Measurements from ENCODE around the gene PIGP. TPM values are rescaled to one million over a fixed set of nuclear protein-coding genes. Genes with fewer than 3 reads are reported as not detected.

The PIGP gene
- total and polyA plus RNA-seq, 9 of the 15 experiments (the other 6 are each of a cell fraction or from before 2014, with no cell fraction given): 18.3 to 122 (median 35.6) TPM

GRCh38 chr21:37072274-37072987 lies 440 bp downstream of the PIGP start (continued):
- TF ChIP-seq NKRF (IDR thresholded peaks at IDR 0.05; ENCODE audit: borderline replicate concordance) (no peak), NRF1 (conservative IDR thresholded peaks at IDR 0.05 in 1 of 2, IDR thresholded peaks at IDR 0.05 in 1 of 2) (no peak; a peak in 1 of 4 replicates), SNIP1 (IDR thresholded peaks at IDR 0.05; ENCODE audit: low read depth) (no peak), PRPF4 (IDR thresholded peaks at IDR 0.05; ENCODE audit: insufficient read depth, low read depth, low read length, poor library complexity, severe bottlenecking) (no peak), STAG1 (CRISPR knock-in tag; IDR thresholded peaks at IDR 0.05; ENCODE audit: borderline replicate concordance) (no peak), MYBL2 (IDR thresholded peaks at IDR 0.05; ENCODE audit: low read depth) (no peak), MYBL2 (CRISPR knock-in tag; IDR thresholded peaks at IDR 0.05; ENCODE audit: borderline replicate concordance) (no peak), SNRNP70 (optimal IDR thresholded peaks at IDR 0.05; ENCODE audit: low read depth, low read length) (no peak), CGGBP1 (CRISPR knock-in tag; IDR thresholded peaks at IDR 0.05) (0 out of 2 replicates have a peak, but pooled peaks have one; percentile 42), ATF7 (IDR thresholded peaks at IDR 0.05) (no peak), ARID3A (IDR thresholded peaks at IDR 0.05; ENCODE audit: borderline replicate concordance, low read depth, low read length) (no peak), RBM15 (IDR thresholded peaks at IDR 0.05; ENCODE audit: insufficient read depth, low read length) (no peak), ZBTB17 (CRISPR knock-in tag; IDR thresholded peaks at IDR 0.05) (peak; percentile 65; the same call in 1 of the 2 replicates), JUND (IDR thresholded peaks at IDR 0.05; ENCODE audit: borderline replicate concordance, low read depth, low read length) (peak; percentile 9; the same call in 1 of the 2 replicates), JUND (tag; IDR thresholded peaks at IDR 0.05; ENCODE audit: borderline replicate concordance, low read depth, low read length) (no peak; the same call in 2 of the 3 replicates), NR2C1 (IDR thresholded peaks at IDR 0.05) (no peak), NR2C1 (tag; IDR thresholded peaks at IDR 0.05) (no peak), ZSCAN32 (CRISPR knock-in tag; IDR thresholded peaks at IDR 0.05) (no peak), RFX7 (CRISPR knock-in tag; IDR thresholded peaks at IDR 0.05) (no peak), ATF6 (CRISPR knock-in tag; IDR thresholded peaks at IDR 0.05) (peak; percentile 75), SRSF1 (IDR thresholded peaks at IDR 0.05; ENCODE audit: low read depth, low read length) (no peak), ZNF165 (CRISPR knock-in tag; IDR thresholded peaks at IDR 0.05; ENCODE audit: borderline replicate concordance) (no peak), NR2C2 (CRISPR knock-in tag; IDR thresholded peaks at IDR 0.05) (peak; percentile 59; the same call in 1 of the 2 replicates), NR2C2 (tag; IDR thresholded peaks at IDR 0.05) (no peak)

Data from K562 (cell line).